Measurements from ENCODE around the gene RAP1GAP2.

Gene RAP1GAP2

DNA sequence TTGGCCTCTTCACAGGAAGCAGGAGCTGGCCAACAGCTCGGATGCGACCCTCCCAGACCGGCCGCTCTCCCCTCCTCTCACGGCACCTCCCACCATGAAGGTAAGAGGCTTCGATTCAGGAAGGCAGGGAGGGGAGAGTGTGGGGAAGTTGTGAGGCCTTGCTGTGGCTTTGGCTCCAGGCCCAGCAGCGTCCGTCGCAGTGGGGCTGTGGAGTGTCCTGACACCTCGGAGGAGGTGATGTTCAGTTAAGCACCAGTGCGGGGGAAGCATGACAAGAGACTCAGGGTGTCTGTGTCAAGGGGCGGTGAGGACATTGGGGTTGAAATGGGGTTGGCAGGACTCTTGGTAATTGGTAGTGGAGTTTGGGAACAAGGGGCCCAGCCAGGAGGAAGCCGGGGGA, 109.0 kb downstream of the RAP1GAP2 start:
- no peak overlapping the region for H3K27ac ChIP-seq (ENCODE audit: low read depth, low read length)
- H3K27me3 ChIP-seq (ENCODE audit: control insufficient read depth in 1 of 2, insufficient read depth in 2 of 2, low read length in 2 of 2), result no peaks in the 10 kb centered on the region
- no peaks in the 10 kb centered on the region for H3K9me3 ChIP-seq (ENCODE audit: control insufficient read depth in 1 of 2, low read length in 2 of 2)
- peaks cover 23 to 30% of the 10 kb centered on the region in 2 donors for H3K4me1 ChIP-seq (ENCODE audit: control insufficient read depth in 1 of 2, insufficient read depth in 2 of 2, low read length in 2 of 2)
- no peaks in the 10 kb centered on the region for H3K36me3 ChIP-seq (ENCODE audit: control insufficient read depth in 1 of 2, insufficient read depth in 2 of 2, low read length in 2 of 2)
- H3K4me3 ChIP-seq (ENCODE audit: low read depth in 1 of 2, low read length in 2 of 2), result no peak overlapping the region
- H3K9ac ChIP-seq (ENCODE audit: low read depth in 1 of 2, low read length in 2 of 2), result no peak overlapping the region

DNA sequence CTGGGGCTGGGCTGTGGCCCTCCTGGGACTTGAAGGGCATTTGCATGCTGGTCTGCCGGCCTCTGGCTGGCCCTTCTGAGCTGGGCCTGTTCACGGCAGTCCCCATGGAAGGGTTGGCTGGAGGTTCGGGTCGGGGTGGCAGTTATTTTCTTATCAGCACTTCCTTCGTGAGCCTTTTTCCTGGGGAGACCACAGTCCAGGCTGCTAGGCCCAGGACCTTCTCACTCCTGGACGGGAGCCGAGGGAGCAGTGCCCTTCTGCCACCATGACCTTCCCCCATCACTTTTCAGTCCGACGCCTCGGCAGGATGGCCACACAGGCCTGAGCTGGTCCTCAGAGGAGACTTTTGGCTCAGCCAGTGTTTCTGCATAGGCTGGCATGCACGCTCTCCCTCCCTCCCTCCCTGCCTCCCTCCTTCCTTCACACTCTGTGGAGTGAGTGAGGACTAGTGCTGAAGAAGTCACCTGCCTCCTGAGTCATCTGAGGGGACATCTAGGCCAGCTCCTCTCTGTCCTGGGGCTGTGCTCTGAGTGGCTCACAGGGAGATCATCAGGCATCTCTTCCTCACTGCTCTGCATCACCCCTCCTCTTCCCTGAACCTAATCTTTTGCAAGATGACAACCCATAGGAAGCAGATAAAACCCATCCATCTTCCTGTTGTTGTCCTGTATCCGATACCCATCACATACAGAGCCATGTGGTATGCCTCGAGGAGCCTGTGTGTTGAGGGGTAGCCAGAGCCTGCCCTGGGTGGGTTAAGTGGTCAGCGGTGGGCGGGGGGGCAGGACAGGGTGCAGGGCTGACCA, 109.7 kb downstream of the RAP1GAP2 start:
- Histone ChIP-seq H3K4me3 (ENCODE audit: low read depth in 1 of 2, low read length in 2 of 2) (no peak overlapping the region), H3K27ac (ENCODE audit: low read depth, low read length) (no peak overlapping the region), H3K9me3 (ENCODE audit: control insufficient read depth in 1 of 2, low read length in 2 of 2) (no peaks in the 10 kb centered on the region), H3K9ac (ENCODE audit: low read depth in 1 of 2, low read length in 2 of 2) (no peak overlapping the region), H3K27me3 (ENCODE audit: control insufficient read depth in 1 of 2, insufficient read depth in 2 of 2, low read length in 2 of 2) (no peaks in the 10 kb centered on the region), H3K4me1 (ENCODE audit: control insufficient read depth in 1 of 2, insufficient read depth in 2 of 2, low read length in 2 of 2) (peaks cover 19 to 25% of the 10 kb centered on the region in 2 donors), H3K36me3 (ENCODE audit: control insufficient read depth in 1 of 2, insufficient read depth in 2 of 2, low read length in 2 of 2) (no peaks in the 10 kb centered on the region)

DNA sequence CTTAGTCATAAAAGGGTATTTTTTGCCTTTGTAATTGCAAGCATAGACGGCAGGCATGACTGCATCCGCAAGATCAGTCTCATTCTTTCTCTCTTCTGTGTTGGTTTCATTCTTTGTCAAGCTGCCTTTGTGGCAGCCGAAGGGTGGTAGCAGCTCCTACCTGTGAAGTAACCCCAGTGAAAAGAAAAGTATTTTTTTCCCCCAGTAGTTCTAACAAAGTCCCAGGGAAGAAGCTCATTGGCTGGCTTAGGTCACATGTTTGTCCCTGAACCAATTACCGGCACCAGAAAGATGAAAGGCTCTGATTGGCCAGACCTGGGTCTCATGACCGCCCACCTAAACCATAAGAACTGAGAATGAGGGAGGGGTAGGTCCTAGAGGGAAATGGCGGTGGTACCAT, 110.7 kb downstream of the RAP1GAP2 start:
- Histone ChIP-seq H3K9me3 (ENCODE audit: control insufficient read depth in 1 of 2, low read length in 2 of 2) (no peaks in the 10 kb centered on the region), H3K9ac (ENCODE audit: low read depth in 1 of 2, low read length in 2 of 2) (no peak overlapping the region), H3K4me1 (ENCODE audit: control insufficient read depth in 1 of 2, insufficient read depth in 2 of 2, low read length in 2 of 2) (peaks cover 15 to 17% of the 10 kb centered on the region in 2 donors), H3K4me3 (ENCODE audit: low read depth in 1 of 2, low read length in 2 of 2) (no peak overlapping the region), H3K36me3 (ENCODE audit: control insufficient read depth in 1 of 2, insufficient read depth in 2 of 2, low read length in 2 of 2) (no peaks in the 10 kb centered on the region), H3K27ac (ENCODE audit: low read depth, low read length) (no peak overlapping the region), H3K27me3 (ENCODE audit: control insufficient read depth in 1 of 2, insufficient read depth in 2 of 2, low read length in 2 of 2) (no peaks in the 10 kb centered on the region)

- H3K4me1 ChIP-seq (ENCODE audit: control insufficient read depth in 1 of 2, insufficient read depth in 2 of 2, low read length in 2 of 2), result peaks cover 1 to 7% of the 10 kb centered on the region in 2 donors
These were observed 113.1 kb downstream of the RAP1GAP2 start for GRCh38 chr17:2909175-2909845.

DNA sequence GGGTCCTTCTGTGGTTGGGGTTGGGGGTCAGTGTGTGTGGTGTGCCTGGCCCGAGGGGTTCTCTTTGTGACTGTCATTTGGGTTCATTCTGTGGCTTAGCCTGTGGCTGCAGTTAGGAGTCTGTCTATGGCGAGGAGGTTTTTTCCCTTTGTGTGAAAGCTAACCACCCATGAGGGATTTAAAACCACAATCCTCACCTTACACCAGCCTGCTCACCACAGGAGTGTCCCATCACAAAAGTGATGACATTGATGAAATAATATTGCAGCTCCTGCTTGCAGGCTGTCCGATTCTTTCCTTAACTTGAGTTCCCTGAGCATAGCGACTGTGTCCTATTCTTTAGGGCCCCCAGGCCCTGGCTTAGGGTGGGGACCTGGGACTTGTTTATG, 113.6 kb downstream of the RAP1GAP2 start:
- Histone ChIP-seq H3K9ac (ENCODE audit: low read depth in 1 of 2, low read length in 2 of 2) (no peak overlapping the region), H3K27me3 (ENCODE audit: control insufficient read depth in 1 of 2, insufficient read depth in 2 of 2, low read length in 2 of 2) (no peaks in the 10 kb centered on the region), H3K36me3 (ENCODE audit: control insufficient read depth in 1 of 2, insufficient read depth in 2 of 2, low read length in 2 of 2) (no peaks in the 10 kb centered on the region), H3K4me3 (ENCODE audit: low read depth in 1 of 2, low read length in 2 of 2) (no peak overlapping the region), H3K9me3 (ENCODE audit: control insufficient read depth in 1 of 2, low read length in 2 of 2) (no peaks in the 10 kb centered on the region), H3K4me1 (ENCODE audit: control insufficient read depth in 1 of 2, insufficient read depth in 2 of 2, low read length in 2 of 2) (peaks cover 0 to 3% of the 10 kb centered on the region in 2 donors), H3K27ac (ENCODE audit: low read depth, low read length) (no peak overlapping the region)

More at GRCh38 chr17:2909175-2909845, 113.1 kb downstream of the RAP1GAP2 start:
- Histone ChIP-seq H3K9ac (ENCODE audit: low read depth in 1 of 2, low read length in 2 of 2) (no peak overlapping the region), H3K9me3 (ENCODE audit: control insufficient read depth in 1 of 2, low read length in 2 of 2) (no peaks in the 10 kb centered on the region), H3K27ac (ENCODE audit: low read depth, low read length) (no peak overlapping the region), H3K27me3 (ENCODE audit: control insufficient read depth in 1 of 2, insufficient read depth in 2 of 2, low read length in 2 of 2) (no peaks in the 10 kb centered on the region), H3K36me3 (ENCODE audit: control insufficient read depth in 1 of 2, insufficient read depth in 2 of 2, low read length in 2 of 2) (no peaks in the 10 kb centered on the region), H3K4me3 (ENCODE audit: low read depth in 1 of 2, low read length in 2 of 2) (no peak overlapping the region)

DNA sequence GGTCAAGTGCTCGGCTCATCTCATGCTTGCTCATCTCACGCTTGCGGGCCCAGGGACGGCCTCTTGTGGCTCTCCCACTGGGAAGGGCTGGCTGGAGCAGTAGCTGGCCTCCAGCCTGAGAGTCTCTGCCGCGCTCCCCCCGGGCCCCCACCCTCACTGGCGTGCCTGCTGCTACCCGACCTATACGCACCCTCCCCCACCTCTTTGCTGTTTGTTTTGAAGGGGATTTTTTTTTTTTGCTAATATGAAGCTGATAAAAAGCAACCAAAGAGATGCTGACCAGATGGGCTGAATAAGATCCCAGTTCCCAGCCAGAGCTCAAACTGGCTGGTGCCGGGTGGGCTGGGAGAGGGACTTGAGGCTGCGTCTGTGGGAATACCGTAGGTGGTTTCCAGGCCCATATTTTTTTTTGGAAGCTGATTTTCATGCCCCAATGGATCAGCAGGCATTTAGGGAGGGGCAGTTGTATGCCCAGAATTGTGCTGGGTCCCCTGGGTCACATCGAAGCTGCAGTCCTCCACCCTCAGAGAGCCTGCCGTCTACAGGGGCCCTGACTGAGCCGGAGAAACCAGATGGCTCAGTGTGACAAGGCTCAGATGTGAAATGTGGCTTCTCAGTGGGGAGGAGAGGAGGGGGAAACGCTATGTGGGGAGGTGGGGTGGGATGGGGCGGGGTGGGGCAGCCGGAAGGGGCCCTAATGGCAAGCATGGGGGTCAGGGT, 115.0 kb downstream of the RAP1GAP2 start:
- peaks cover 0 to 3% of the 10 kb centered on the region in 2 donors for H3K4me1 ChIP-seq (ENCODE audit: control insufficient read depth in 1 of 2, insufficient read depth in 2 of 2, low read length in 2 of 2)
- no peaks in the 10 kb centered on the region for H3K27me3 ChIP-seq (ENCODE audit: control insufficient read depth in 1 of 2, insufficient read depth in 2 of 2, low read length in 2 of 2)
- no peaks in the 10 kb centered on the region for H3K9me3 ChIP-seq (ENCODE audit: control insufficient read depth in 1 of 2, low read length in 2 of 2)
- H3K9ac ChIP-seq (ENCODE audit: low read depth in 1 of 2, low read length in 2 of 2), result no peak overlapping the region
- H3K27ac ChIP-seq (ENCODE audit: low read depth, low read length), result no peak overlapping the region
- no peak overlapping the region for H3K4me3 ChIP-seq (ENCODE audit: low read depth in 1 of 2, low read length in 2 of 2)
- no peaks in the 10 kb centered on the region for H3K36me3 ChIP-seq (ENCODE audit: control insufficient read depth in 1 of 2, insufficient read depth in 2 of 2, low read length in 2 of 2)

- Histone ChIP-seq H3K36me3 (ENCODE audit: control insufficient read depth in 1 of 2, insufficient read depth in 2 of 2, low read length in 2 of 2) (peaks cover 0 to 3% of the 10 kb centered on the region in 2 donors), H3K9me3 (ENCODE audit: control insufficient read depth in 1 of 2, low read length in 2 of 2) (no peaks in the 10 kb centered on the region), H3K27me3 (ENCODE audit: control insufficient read depth in 1 of 2, insufficient read depth in 2 of 2, low read length in 2 of 2) (no peaks in the 10 kb centered on the region), H3K27ac (ENCODE audit: low read depth, low read length) (no peak overlapping the region), H3K4me3 (ENCODE audit: low read depth in 1 of 2, low read length in 2 of 2) (no peak overlapping the region), H3K4me1 (ENCODE audit: control insufficient read depth in 1 of 2, insufficient read depth in 2 of 2, low read length in 2 of 2) (peaks cover 0 to 3% of the 10 kb centered on the region in 2 donors), H3K9ac (ENCODE audit: low read depth in 1 of 2, low read length in 2 of 2) (no peak overlapping the region)
These were observed 115.5 kb downstream of the RAP1GAP2 start for GRCh38 chr17:2911755-2912111.

DNA sequence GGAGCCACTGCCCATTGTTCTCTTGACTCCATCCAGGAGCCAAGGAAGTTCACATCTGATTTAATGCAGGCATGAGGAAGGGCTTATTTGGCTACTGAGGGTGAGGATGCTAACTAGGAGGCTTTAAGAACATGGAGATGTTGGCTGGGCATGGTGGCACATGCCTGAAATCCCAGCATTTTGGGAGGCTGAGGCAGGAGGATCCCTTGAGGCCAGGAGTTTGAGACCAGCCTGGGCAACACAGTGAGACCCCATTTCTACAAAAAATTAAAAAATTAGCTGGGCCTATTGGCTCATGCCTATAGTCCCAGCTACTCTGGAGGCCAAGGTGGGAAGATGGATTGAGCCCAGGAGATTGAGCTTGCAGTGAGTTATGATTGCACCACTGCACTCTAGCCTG, 116.5 kb downstream of the RAP1GAP2 start:
- Histone ChIP-seq H3K36me3 (ENCODE audit: control insufficient read depth in 1 of 2, insufficient read depth in 2 of 2, low read length in 2 of 2) (peaks cover 0 to 3% of the 10 kb centered on the region in 2 donors), H3K4me3 (ENCODE audit: low read depth in 1 of 2, low read length in 2 of 2) (no peak overlapping the region), H3K9me3 (ENCODE audit: control insufficient read depth in 1 of 2, low read length in 2 of 2) (no peaks in the 10 kb centered on the region), H3K4me1 (ENCODE audit: control insufficient read depth in 1 of 2, insufficient read depth in 2 of 2, low read length in 2 of 2) (peaks cover 0 to 3% of the 10 kb centered on the region in 2 donors), H3K9ac (ENCODE audit: low read depth in 1 of 2, low read length in 2 of 2) (no peak overlapping the region), H3K27ac (ENCODE audit: low read depth, low read length) (no peak overlapping the region), H3K27me3 (ENCODE audit: control insufficient read depth in 1 of 2, insufficient read depth in 2 of 2, low read length in 2 of 2) (no peaks in the 10 kb centered on the region)

GRCh38 chr17:2916461-2916860, 120.2 kb downstream of the RAP1GAP2 start:
- Histone ChIP-seq H3K36me3 (ENCODE audit: control insufficient read depth in 1 of 2, insufficient read depth in 2 of 2, low read length in 2 of 2) (peaks cover 0 to 3% of the 10 kb centered on the region in 2 donors), H3K27me3 (ENCODE audit: control insufficient read depth in 1 of 2, insufficient read depth in 2 of 2, low read length in 2 of 2) (no peaks in the 10 kb centered on the region), H3K4me1 (ENCODE audit: control insufficient read depth in 1 of 2, insufficient read depth in 2 of 2, low read length in 2 of 2) (no peaks in the 10 kb centered on the region), H3K4me3 (ENCODE audit: low read depth in 1 of 2, low read length in 2 of 2) (no peak overlapping the region), H3K9me3 (ENCODE audit: control insufficient read depth in 1 of 2, low read length in 2 of 2) (no peaks in the 10 kb centered on the region), H3K27ac (ENCODE audit: low read depth, low read length) (no peak overlapping the region), H3K9ac (ENCODE audit: low read depth in 1 of 2, low read length in 2 of 2) (no peak overlapping the region)

GRCh38 chr17:2921443-2921842, 125.2 kb downstream of the RAP1GAP2 start:
- Histone ChIP-seq H3K9me3 (ENCODE audit: control insufficient read depth in 1 of 2, low read length in 2 of 2) (no peaks in the 10 kb centered on the region), H3K36me3 (ENCODE audit: control insufficient read depth in 1 of 2, insufficient read depth in 2 of 2, low read length in 2 of 2) (peaks cover 0 to 1% of the 10 kb centered on the region in 2 donors), H3K4me1 (ENCODE audit: control insufficient read depth in 1 of 2, insufficient read depth in 2 of 2, low read length in 2 of 2) (no peaks in the 10 kb centered on the region), H3K4me3 (ENCODE audit: low read depth in 1 of 2, low read length in 2 of 2) (no peak overlapping the region), H3K27ac (ENCODE audit: low read depth, low read length) (no peak overlapping the region), H3K9ac (ENCODE audit: low read depth in 1 of 2, low read length in 2 of 2) (no peak overlapping the region), H3K27me3 (ENCODE audit: control insufficient read depth in 1 of 2, insufficient read depth in 2 of 2, low read length in 2 of 2) (no peaks in the 10 kb centered on the region)

Measured in duodenal mucosa (tissue), 2 donors.